ENCODE data around the gene BICDL1.

The BICDL1 gene

GRCh38 chr12:120055231-120056000 lies 66.4 kb downstream of the BICDL1 start:
- DNase-seq (ENCODE audit: low read depth in 2 of 2): no peak

GRCh38 chr12:120056739-120057138 lies 67.7 kb downstream of the BICDL1 start:
- no peak for DNase-seq (ENCODE audit: low read depth in 2 of 2)

GRCh38 chr12:120060196-120060595 lies 71.2 kb downstream of the BICDL1 start:
- DNase-seq (ENCODE audit: low read depth in 2 of 2): no peak

- no peak for DNase-seq (ENCODE audit: low read depth in 2 of 2)
Measured at GRCh38 chr12:120060717-120061116, 71.7 kb downstream of the BICDL1 start.

GRCh38 chr12:120061575-120062214 lies 72.7 kb downstream of the BICDL1 start:
- DNase-seq (ENCODE audit: low read depth in 2 of 2): no peak

- no peak for DNase-seq (ENCODE audit: low read depth in 2 of 2)
Measured at GRCh38 chr12:120062976-120063579, 74.0 kb downstream of the BICDL1 start.

- no peak for DNase-seq (ENCODE audit: low read depth in 2 of 2)
Measured at GRCh38 chr12:120064054-120064940, 75.3 kb downstream of the BICDL1 start.

- no peak for DNase-seq (ENCODE audit: low read depth in 2 of 2)
Measured at GRCh38 chr12:120065472-120065871, 76.4 kb downstream of the BICDL1 start.

- no peak for DNase-seq (ENCODE audit: low read depth in 2 of 2)
Measured at GRCh38 chr12:120066341-120066740, 77.3 kb downstream of the BICDL1 start.

- no peak for DNase-seq (ENCODE audit: low read depth in 2 of 2)
Measured at GRCh38 chr12:120067084-120067869, 78.2 kb downstream of the BICDL1 start.

- no peak for DNase-seq (ENCODE audit: low read depth in 2 of 2)
Measured at GRCh38 chr12:120067901-120068300, 78.9 kb downstream of the BICDL1 start.

- no peak for DNase-seq (ENCODE audit: low read depth in 2 of 2)
Measured at GRCh38 chr12:120069278-120069677, 80.2 kb downstream of the BICDL1 start.

- no peak for DNase-seq (ENCODE audit: low read depth in 2 of 2)
Measured at GRCh38 chr12:120071493-120072020, 82.5 kb downstream of the BICDL1 start.

GRCh38 chr12:120072472-120073249 lies 83.6 kb downstream of the BICDL1 start:
- no peak for DNase-seq (ENCODE audit: low read depth in 2 of 2)

GRCh38 chr12:120075034-120075616 lies 86.1 kb downstream of the BICDL1 start:
- DNase-seq (ENCODE audit: low read depth in 2 of 2): no peak

- DNase-seq (ENCODE audit: low read depth in 2 of 2): no peak
Measured at GRCh38 chr12:120076651-120077050, 87.6 kb downstream of the BICDL1 start.

- no peak for DNase-seq (ENCODE audit: low read depth in 2 of 2)
Measured at GRCh38 chr12:120077260-120077659, 88.2 kb downstream of the BICDL1 start.

GRCh38 chr12:120078868-120079267 lies 89.8 kb downstream of the BICDL1 start:
- DNase-seq (ENCODE audit: low read depth in 2 of 2): no peak

All from stimulated activated CD4-positive, alpha-beta T cell treated with anti-CD3 and anti-CD28 coated beads, Interleukin-12 subunit alpha, Interleukin-12 subunit beta, amount 100 ng/mL, for 24 hours (primary cell).